ENCODE data around the gene SIK2.

DNA sequence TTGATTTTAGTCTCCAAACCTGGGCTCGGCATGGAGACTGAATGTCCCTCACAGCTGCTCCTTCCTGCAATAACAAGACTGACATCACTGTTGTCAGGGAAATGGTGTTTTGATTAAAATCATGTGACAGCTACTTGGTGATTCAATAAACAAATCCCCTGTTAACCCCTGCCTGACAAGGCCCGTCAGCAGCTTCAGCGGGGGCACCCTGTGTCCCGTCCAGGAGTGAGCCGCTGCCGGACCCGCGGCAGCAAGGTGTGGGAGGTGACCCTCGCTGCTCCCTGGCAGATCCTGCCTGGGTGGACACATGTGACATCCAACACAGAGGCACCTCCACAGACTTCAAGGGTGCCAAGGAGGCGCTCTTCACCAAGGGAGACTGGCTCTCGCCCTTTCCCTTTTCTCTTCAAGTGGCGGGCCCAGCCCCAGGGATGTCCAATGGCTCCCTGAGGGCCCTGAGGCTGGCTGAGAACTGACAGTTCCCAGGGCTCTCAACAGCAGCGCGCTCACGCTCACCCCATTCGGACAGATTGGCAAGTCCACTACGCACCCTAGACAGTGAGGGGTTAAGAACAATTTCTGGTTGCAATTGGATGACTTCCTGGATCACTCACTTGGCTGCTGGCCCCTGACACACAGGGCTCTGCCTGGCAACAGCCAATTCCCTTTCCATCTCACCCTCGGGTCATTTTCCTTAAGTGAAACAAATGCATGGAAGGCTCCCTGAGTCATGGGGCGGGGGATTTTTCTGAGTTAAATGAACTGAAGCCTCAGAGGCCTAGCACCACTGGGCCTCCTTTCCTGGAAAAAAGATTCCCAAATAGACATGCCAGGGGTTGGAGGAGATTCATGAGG is 133.2 kb downstream of the SIK2 start:
- TF ChIP-seq ZNF565 (CRISPR knock-in tag; conservative IDR thresholded peaks at IDR 0.05; ENCODE audit: low read depth) (no peak), SNAI2 (CRISPR knock-in tag; IDR thresholded peaks at IDR 0.05) (no peak), TCF4 (CRISPR knock-in tag; IDR thresholded peaks at IDR 0.05; ENCODE audit: borderline replicate concordance) (no peak), ARNTL (CRISPR knock-in tag; IDR thresholded peaks at IDR 0.05; ENCODE audit: borderline replicate concordance, low read depth) (no peak), ESRRG (CRISPR knock-in tag; IDR thresholded peaks at IDR 0.05) (no peak), ZNF70 (CRISPR knock-in tag; IDR thresholded peaks at IDR 0.05) (no peak), TOX (CRISPR knock-in tag; IDR thresholded peaks at IDR 0.05; ENCODE audit: borderline replicate concordance) (no peak), ZFP30 (CRISPR knock-in tag; IDR thresholded peaks at IDR 0.05) (no peak; the same call in 1 of the 2 replicates)
- TF ChIP-seq, protein P1, sequence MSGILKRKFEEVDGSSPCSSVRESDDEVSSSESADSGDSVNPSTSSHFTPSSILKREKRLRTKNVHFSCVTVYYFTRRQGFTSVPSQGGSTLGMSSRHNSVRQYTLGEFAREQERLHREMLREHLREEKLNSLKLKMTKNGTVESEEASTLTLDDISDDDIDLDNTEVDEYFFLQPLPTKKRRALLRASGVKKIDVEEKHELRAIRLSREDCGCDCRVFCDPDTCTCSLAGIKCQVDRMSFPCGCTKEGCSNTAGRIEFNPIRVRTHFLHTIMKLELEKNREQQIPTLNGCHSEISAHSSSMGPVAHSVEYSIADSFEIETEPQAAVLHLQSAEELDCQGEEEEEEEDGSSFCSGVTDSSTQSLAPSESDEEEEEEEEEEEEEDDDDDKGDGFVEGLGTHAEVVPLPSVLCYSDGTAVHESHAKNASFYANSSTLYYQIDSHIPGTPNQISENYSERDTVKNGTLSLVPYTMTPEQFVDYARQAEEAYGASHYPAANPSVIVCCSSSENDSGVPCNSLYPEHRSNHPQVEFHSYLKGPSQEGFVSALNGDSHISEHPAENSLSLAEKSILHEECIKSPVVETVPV (CRISPR knock-in tag; IDR thresholded peaks at IDR 0.05), result 0 out of 2 replicates have a peak, but pooled peaks have one; percentile 12
- TF ChIP-seq, protein P2, sequence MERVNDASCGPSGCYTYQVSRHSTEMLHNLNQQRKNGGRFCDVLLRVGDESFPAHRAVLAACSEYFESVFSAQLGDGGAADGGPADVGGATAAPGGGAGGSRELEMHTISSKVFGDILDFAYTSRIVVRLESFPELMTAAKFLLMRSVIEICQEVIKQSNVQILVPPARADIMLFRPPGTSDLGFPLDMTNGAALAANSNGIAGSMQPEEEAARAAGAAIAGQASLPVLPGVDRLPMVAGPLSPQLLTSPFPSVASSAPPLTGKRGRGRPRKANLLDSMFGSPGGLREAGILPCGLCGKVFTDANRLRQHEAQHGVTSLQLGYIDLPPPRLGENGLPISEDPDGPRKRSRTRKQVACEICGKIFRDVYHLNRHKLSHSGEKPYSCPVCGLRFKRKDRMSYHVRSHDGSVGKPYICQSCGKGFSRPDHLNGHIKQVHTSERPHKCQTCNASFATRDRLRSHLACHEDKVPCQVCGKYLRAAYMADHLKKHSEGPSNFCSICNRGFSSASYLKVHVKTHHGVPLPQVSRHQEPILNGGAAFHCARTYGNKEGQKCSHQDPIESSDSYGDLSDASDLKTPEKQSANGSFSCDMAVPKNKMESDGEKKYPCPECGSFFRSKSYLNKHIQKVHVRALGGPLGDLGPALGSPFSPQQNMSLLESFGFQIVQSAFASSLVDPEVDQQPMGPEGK (CRISPR knock-in tag; IDR thresholded peaks at IDR 0.05; ENCODE audit: borderline replicate concordance), result no peak
